Activated CD4-positive, alpha-beta T cell treated with anti-CD3 and anti-CD28 coated beads, Interleukin-2, amount 10 ng/mL, durations not matched to agents 7 days and 5 days (primary cell): ENCODE results near the gene PGAM5. TPM values are rescaled to one million over a fixed set of nuclear protein-coding genes. Genes with fewer than 3 reads are reported as not detected.
A peak's percentile ranks its signal among the peaks of the same experiment; 100 is the strongest.

ENCODE experiments used
- CTCF ChIA-PET: fragments of 350-600 bp; sonication (Branson Sonifier 250); formaldehyde crosslinking; loops from one replicate; lab custom pipeline; 2021; ENCODE audit warnings: antibody characterized with exemption; lab: Charles Lee
- POLR2A ChIA-PET: fragments of 350-600 bp; sonication (Branson Sonifier 250); formaldehyde crosslinking; loops from one replicate; lab custom pipeline; 2021; ENCODE audit warnings: antibody characterized with exemption; lab: Charles Lee
- DNase-seq: peaks from one replicate; pipeline ENCODE4 v3.0.0-alpha.2; 2020
- H3K27ac Mint-ChIP-seq: one replicate; pipeline ENCODE4 v1.8.0; 2021; ENCODE audit warnings: mild to moderate bottlenecking, moderate library complexity, mixed read lengths
- H3K27me3 Mint-ChIP-seq: one replicate; pipeline ENCODE4 v1.8.0; 2021; ENCODE audit warnings: mixed read lengths
- H3K36me3 Mint-ChIP-seq: one replicate; pipeline ENCODE4 v1.8.0; 2021; ENCODE audit warnings: low read depth, mixed read lengths
- H3K4me1 Mint-ChIP-seq: one replicate; pipeline ENCODE4 v1.8.0; 2021; ENCODE audit warnings: mixed read lengths
- H3K4me3 Mint-ChIP-seq: one replicate; pipeline ENCODE4 v1.8.0; 2021; ENCODE audit warnings: mild to moderate bottlenecking, moderate library complexity, mixed read lengths
- H3K9me3 Mint-ChIP-seq: one replicate; pipeline ENCODE4 v1.8.0; 2021; ENCODE audit warnings: mixed read lengths
- total RNA-seq, 2 experiments: library from RNA; stranded (reverse); gene quantifications; one replicate each; pipeline ENCODE4 v1.2.3, GENCODE V29; 2021

PGAM5 gene
- total RNA-seq, 2 experiments from 2014 or later = 46.4 to 48.7 TPM

- ChIA-PET POLR2A (no interaction called here), CTCF (no interaction called here)
- Mint-ChIP-seq H3K4me1 (peaks cover 2% of the 10 kb centered on the region), H3K9me3 (peaks cover 4% of the 10 kb centered on the region), H3K27me3 (no peaks in the 10 kb centered on the region), H3K27ac (peak overlapping the region; percentile 10), H3K4me3 (no peak overlapping the region), H3K36me3 (peaks cover 90% of the 10 kb centered on the region)
- DNase-seq = no peak
Measured at GRCh38 chr12:132729541-132730320, 19.1 kb downstream of the PGAM5 start.

- H3K27ac Mint-ChIP-seq = no peak overlapping the region
- no peak for DNase-seq
- CTCF ChIA-PET = no interaction called here
- H3K9me3 Mint-ChIP-seq = peaks cover 4% of the 10 kb centered on the region
- H3K4me1 Mint-ChIP-seq = peaks cover 2% of the 10 kb centered on the region
- H3K36me3 Mint-ChIP-seq = peaks cover 91% of the 10 kb centered on the region
- H3K4me3 Mint-ChIP-seq = no peak overlapping the region
- H3K27me3 Mint-ChIP-seq = no peaks in the 10 kb centered on the region
- POLR2A ChIA-PET = interaction anchor here (0.7 kb wide), 1 partner anchor 12 kb away, joined by 3 read pairs; no protein-coding TSS in a partner anchor
Measured at GRCh38 chr12:132730353-132730752, 19.7 kb downstream of the PGAM5 start.

- Mint-ChIP-seq H3K4me3 (no peak overlapping the region), H3K36me3 (peaks cover 87% of the 10 kb centered on the region), H3K4me1 (peaks cover 2% of the 10 kb centered on the region), H3K9me3 (peaks cover 4% of the 10 kb centered on the region), H3K27ac (no peak overlapping the region), H3K27me3 (no peaks in the 10 kb centered on the region)
- ChIA-PET CTCF (no interaction called here), POLR2A (no interaction called here)
- no peak for DNase-seq
Measured at GRCh38 chr12:132731574-132731973, 20.9 kb downstream of the PGAM5 start.

GRCh38 chr12:132734206-132734605 lies 23.6 kb downstream of the PGAM5 start:
- no peak overlapping the region for H3K27ac Mint-ChIP-seq
- no peaks in the 10 kb centered on the region for H3K4me1 Mint-ChIP-seq
- CTCF ChIA-PET = interaction anchor here (1.1 to 1.4 kb wide), 2 partner anchors 21 to 22 kb away, joined by 4 to 5 read pairs; no protein-coding TSS in a partner anchor
- H3K4me3 Mint-ChIP-seq = no peak overlapping the region
- peaks cover 78% of the 10 kb centered on the region for H3K36me3 Mint-ChIP-seq
- DNase-seq = no peak
- no peaks in the 10 kb centered on the region for H3K27me3 Mint-ChIP-seq
- peaks cover 2% of the 10 kb centered on the region for H3K9me3 Mint-ChIP-seq
- POLR2A ChIA-PET = no interaction called here

GRCh38 chr12:132735496-132735895 lies 24.9 kb downstream of the PGAM5 start:
- Mint-ChIP-seq H3K4me3 (no peak overlapping the region), H3K4me1 (no peaks in the 10 kb centered on the region), H3K27ac (no peak overlapping the region), H3K36me3 (peaks cover 79% of the 10 kb centered on the region), H3K9me3 (peaks cover 2% of the 10 kb centered on the region), H3K27me3 (no peaks in the 10 kb centered on the region)
- POLR2A ChIA-PET = no interaction called here
- CTCF ChIA-PET = interaction anchor here (0.6 to 1.4 kb wide), 2 partner anchors 23 to 53 kb away, joined by 4 read pairs; no protein-coding TSS in a partner anchor
- DNase-seq = no peak

- ChIA-PET POLR2A (no interaction called here), CTCF (no interaction called here)
- H3K36me3 Mint-ChIP-seq = peaks cover 74% of the 10 kb centered on the region
- no peaks in the 10 kb centered on the region for H3K4me1 Mint-ChIP-seq
- no peaks in the 10 kb centered on the region for H3K9me3 Mint-ChIP-seq
- DNase-seq = no peak
- no peak overlapping the region for H3K27ac Mint-ChIP-seq
- no peak overlapping the region for H3K4me3 Mint-ChIP-seq
- H3K27me3 Mint-ChIP-seq = no peaks in the 10 kb centered on the region
Measured at GRCh38 chr12:132736378-132736777, 25.7 kb downstream of the PGAM5 start.

GRCh38 chr12:132736913-132737312 lies 26.3 kb downstream of the PGAM5 start:
- Mint-ChIP-seq H3K27ac (no peak overlapping the region), H3K9me3 (no peaks in the 10 kb centered on the region), H3K27me3 (no peaks in the 10 kb centered on the region), H3K4me3 (no peak overlapping the region), H3K4me1 (peaks cover 2% of the 10 kb centered on the region), H3K36me3 (peaks cover 74% of the 10 kb centered on the region)
- CTCF ChIA-PET = no interaction called here
- POLR2A ChIA-PET = no interaction called here
- DNase-seq = no peak

- Mint-ChIP-seq H3K9me3 (no peaks in the 10 kb centered on the region), H3K4me3 (no peak overlapping the region), H3K27me3 (no peaks in the 10 kb centered on the region), H3K36me3 (peaks cover 72% of the 10 kb centered on the region), H3K4me1 (peaks cover 15% of the 10 kb centered on the region), H3K27ac (no peak overlapping the region)
- POLR2A ChIA-PET = no interaction called here
- no peak for DNase-seq
- CTCF ChIA-PET = interaction anchor here (0.9 kb wide), 1 partner anchor 169 kb away, joined by 3 read pairs; no protein-coding TSS in a partner anchor
Measured at GRCh38 chr12:132739600-132740312, 29.1 kb downstream of the PGAM5 start.

- Mint-ChIP-seq H3K27ac (no peak overlapping the region), H3K9me3 (no peaks in the 10 kb centered on the region), H3K4me1 (peaks cover 15% of the 10 kb centered on the region), H3K4me3 (no peak overlapping the region), H3K36me3 (peaks cover 74% of the 10 kb centered on the region), H3K27me3 (no peaks in the 10 kb centered on the region)
- DNase-seq = no peak
- ChIA-PET CTCF (interaction anchor here (0.9 kb wide), 1 partner anchor 169 kb away, joined by 3 read pairs; no protein-coding TSS in a partner anchor), POLR2A (no interaction called here)
Measured at GRCh38 chr12:132740313-132740646, 29.6 kb downstream of the PGAM5 start.

- DNase-seq = no peak
- ChIA-PET CTCF (interaction anchor here (0.9 to 1.1 kb wide), 2 partner anchors 164 to 168 kb away, joined by 3 read pairs; no protein-coding TSS in a partner anchor), POLR2A (no interaction called here)
- Mint-ChIP-seq H3K27me3 (no peaks in the 10 kb centered on the region), H3K4me3 (no peak overlapping the region), H3K4me1 (peaks cover 15% of the 10 kb centered on the region), H3K36me3 (peaks cover 74% of the 10 kb centered on the region), H3K9me3 (no peaks in the 10 kb centered on the region), H3K27ac (peak overlapping the region; percentile 41)
Measured at GRCh38 chr12:132740652-132741051, 30.0 kb downstream of the PGAM5 start.

- Mint-ChIP-seq H3K27ac (no peak overlapping the region), H3K4me3 (no peak overlapping the region), H3K36me3 (peaks cover 76% of the 10 kb centered on the region), H3K4me1 (peaks cover 15% of the 10 kb centered on the region), H3K27me3 (no peaks in the 10 kb centered on the region), H3K9me3 (no peaks in the 10 kb centered on the region)
- DNase-seq = no peak
- CTCF ChIA-PET = interaction anchor here (0.6 to 1.1 kb wide), 3 partner anchors 19 to 163 kb away, joined by 3 read pairs; no protein-coding TSS in a partner anchor
- POLR2A ChIA-PET = interaction anchor here (0.5 kb wide), 1 partner anchor 123 kb away, joined by 4 read pairs; no protein-coding TSS in a partner anchor
Measured at GRCh38 chr12:132741620-132742019, 31.0 kb downstream of the PGAM5 start.

GRCh38 chr12:132743831-132744230 lies 33.2 kb downstream of the PGAM5 start:
- Mint-ChIP-seq H3K36me3 (peaks cover 84% of the 10 kb centered on the region), H3K27me3 (no peaks in the 10 kb centered on the region), H3K4me1 (peaks cover 15% of the 10 kb centered on the region), H3K9me3 (no peaks in the 10 kb centered on the region), H3K4me3 (no peak overlapping the region), H3K27ac (no peak overlapping the region)
- ChIA-PET POLR2A (no interaction called here), CTCF (no interaction called here)
- no peak for DNase-seq

GRCh38 chr12:132746613-132747012 lies 36.0 kb downstream of the PGAM5 start:
- H3K9me3 Mint-ChIP-seq = no peaks in the 10 kb centered on the region
- H3K36me3 Mint-ChIP-seq = peaks cover 73% of the 10 kb centered on the region
- no peak overlapping the region for H3K27ac Mint-ChIP-seq
- H3K4me1 Mint-ChIP-seq = peaks cover 15% of the 10 kb centered on the region
- ChIA-PET POLR2A (no interaction called here), CTCF (interaction anchor here (0.6 kb wide), 1 partner anchor 1877 kb away, joined by 3 read pairs; no protein-coding TSS in a partner anchor)
- H3K4me3 Mint-ChIP-seq = no peak overlapping the region
- no peak for DNase-seq
- no peaks in the 10 kb centered on the region for H3K27me3 Mint-ChIP-seq
